ENCODE results near the gene PLXNA4. TPM values are rescaled to one million over a fixed set of nuclear protein-coding genes. Genes with fewer than 3 reads are reported as not detected.

PLXNA4 gene
- total RNA-seq, 1 experiment from 2014 or later, result 0.10 TPM

GRCh38 chr7:132565441-132565840 lies 10.8 kb downstream of the PLXNA4 start:
- DNase-seq (ENCODE audit: low read depth, low spot score) (no peak), ATAC-seq (no peak)
- Histone ChIP-seq H3K4me1 (ENCODE audit: control insufficient read depth, insufficient read depth, low read length) (no peaks in the 10 kb centered on the region), H3K27ac (ENCODE audit: low read length) (no peak overlapping the region), H3K4me3 (ENCODE audit: low read depth in 2 of 2, low read length in 2 of 2) (no peak overlapping the region), H3K36me3 (ENCODE audit: control insufficient read depth, insufficient read depth, low read length) (no peaks in the 10 kb centered on the region), H3K9me3 (ENCODE audit: control insufficient read depth, insufficient read depth, low read depth, low read length) (no peaks in the 10 kb centered on the region), H3K27me3 (ENCODE audit: control insufficient read depth, insufficient read depth, low read length) (peaks cover 17% of the 10 kb centered on the region)
- BruUV-seq (replicated peaks), result no TSS peak
- ChIA-PET CTCF (no interaction called here), POLR2A (no interaction called here)
- intact Hi-C loops (cut with micrococcal nuclease; ENCODE audit: unreplicated experiment) (no loop called here), in situ Hi-C loops (cut with HindIII; ENCODE audit: low pct_unique_long_range_greater_than_20kb, low sequenced_read_pairs) (no loop called here)
- no peak for TF ChIP-seq REST (IDR thresholded peaks at IDR 0.05; ENCODE audit: insufficient read depth in 1 of 2, low read depth in 2 of 2, low read length in 1 of 2)
- no peak for TF ChIP-seq CTCF (IDR thresholded peaks at IDR 0.05)
- TF ChIP-seq SIN3A (IDR thresholded peaks at IDR 0.05; ENCODE audit: borderline replicate concordance, insufficient read depth, low read depth, low read length), result no peak
- no peak for TF ChIP-seq TCF7L2 (IDR thresholded peaks at IDR 0.05; ENCODE audit: low read depth, low read length)
- TF ChIP-seq POLR2AphosphoS5 (IDR thresholded peaks at IDR 0.05; ENCODE audit: low read depth, low read length), result no peak

- H3K4me1 ChIP-seq (ENCODE audit: control insufficient read depth, insufficient read depth, low read length), result no peaks in the 10 kb centered on the region
- no peak for ATAC-seq
- no peak for DNase-seq (ENCODE audit: low read depth, low spot score)
- H3K27me3 ChIP-seq (ENCODE audit: control insufficient read depth, insufficient read depth, low read length), result peaks cover 13% of the 10 kb centered on the region
- H3K9me3 ChIP-seq (ENCODE audit: control insufficient read depth, insufficient read depth, low read depth, low read length), result no peaks in the 10 kb centered on the region
- in situ Hi-C loops (cut with HindIII; ENCODE audit: low pct_unique_long_range_greater_than_20kb, low sequenced_read_pairs) (no loop called here), intact Hi-C loops (cut with micrococcal nuclease; ENCODE audit: unreplicated experiment) (no loop called here)
- BruUV-seq (replicated peaks), result no TSS peak
- ChIA-PET CTCF (no interaction called here), POLR2A (no interaction called here)
- TF ChIP-seq POLR2AphosphoS5 (IDR thresholded peaks at IDR 0.05; ENCODE audit: low read depth, low read length) (no peak), TCF7L2 (IDR thresholded peaks at IDR 0.05; ENCODE audit: low read depth, low read length) (no peak), SIN3A (IDR thresholded peaks at IDR 0.05; ENCODE audit: borderline replicate concordance, insufficient read depth, low read depth, low read length) (no peak), CTCF (IDR thresholded peaks at IDR 0.05) (no peak), REST (IDR thresholded peaks at IDR 0.05; ENCODE audit: insufficient read depth in 1 of 2, low read depth in 2 of 2, low read length in 1 of 2) (no peak)
- no peak overlapping the region for H3K27ac ChIP-seq (ENCODE audit: low read length)
- no peak overlapping the region for H3K4me3 ChIP-seq (ENCODE audit: low read depth in 2 of 2, low read length in 2 of 2)
- no peaks in the 10 kb centered on the region for H3K36me3 ChIP-seq (ENCODE audit: control insufficient read depth, insufficient read depth, low read length)
Observed at GRCh38 chr7:132564849-132565248, 11.4 kb downstream of the PLXNA4 start.

Measured in Panc1 (cell line).